GM04504 (cell line): ENCODE results near the gene GJB1.
A peak's percentile ranks its signal among the peaks of the same experiment; 100 is the strongest.
"Not testable (repeated sequence)": the region's sequence is repeated elsewhere in the genome, so short reads cannot be mapped to it uniquely, and the experiment has no call there.

ENCODE experiments used
- DNase-seq: peaks from one replicate; pipeline ENCODE4 v3.0.0-alpha.2; 2012; ENCODE audit warnings: low read depth

The GJB1 gene

DNA sequence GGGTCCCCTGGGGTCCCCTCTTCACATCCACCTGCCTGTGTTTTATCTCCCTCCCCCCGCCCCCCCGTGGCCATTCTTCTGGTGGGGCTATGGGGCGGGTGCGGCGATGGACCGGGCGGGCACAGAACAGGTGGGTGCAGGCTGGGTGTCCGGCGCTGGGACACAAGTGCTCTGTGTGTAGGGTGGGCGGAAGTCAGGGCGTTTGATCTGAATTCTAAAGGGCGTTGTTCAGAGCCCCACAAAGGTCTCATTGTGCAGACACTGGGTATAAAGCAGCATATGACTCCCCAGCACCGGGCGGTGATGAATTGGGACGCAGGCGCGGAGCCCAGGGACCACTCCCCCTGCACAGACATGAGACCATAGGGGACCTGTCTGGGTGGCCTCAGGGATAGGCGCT is at the start of gene GJB1:
Gene GJB1 (plus strand): TSS at position 296 of the 400 bp plus-strand sequence. CDS start 484 bp downstream, outside the sequence.
- no peak for DNase-seq

DNA sequence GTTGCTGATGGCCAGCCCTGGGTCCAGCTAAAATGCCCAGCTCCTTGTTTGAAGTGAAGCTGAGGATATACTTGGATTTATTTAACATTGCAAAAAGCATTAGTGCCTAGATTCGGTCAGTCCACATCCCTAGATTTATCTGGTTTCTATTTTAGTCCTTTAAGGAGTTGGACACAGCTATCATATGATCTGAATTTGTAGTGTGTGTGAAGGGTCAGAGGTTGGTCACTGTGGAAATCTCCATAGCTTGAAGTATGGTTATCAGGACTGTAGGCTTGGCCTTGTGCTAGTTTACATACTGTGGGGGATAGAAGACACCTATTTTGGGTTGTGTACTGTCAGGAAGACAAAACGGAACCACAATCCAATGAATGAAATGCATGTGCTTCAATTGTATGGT is 49.6 kb upstream of the GJB1 start:
- DNase-seq, result no peak

DNA sequence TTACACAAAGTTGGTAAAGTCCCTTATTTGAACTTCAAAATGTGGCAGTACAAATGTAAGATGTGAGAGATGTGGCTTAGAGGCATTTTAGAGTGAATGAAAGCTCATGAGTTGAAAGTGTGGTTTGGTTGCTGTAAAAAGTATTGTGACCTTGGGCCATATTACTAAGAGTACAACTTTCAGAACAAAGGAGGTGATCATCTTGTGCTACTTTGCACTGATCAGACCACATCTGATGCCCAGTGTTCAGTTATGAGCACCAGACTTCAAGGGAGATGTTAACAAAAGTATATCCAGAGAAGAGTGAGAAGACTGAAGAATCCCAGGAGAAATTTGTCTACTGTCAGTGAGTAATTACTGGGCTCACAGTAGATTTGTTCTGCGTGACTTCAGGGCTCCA is 48.2 kb upstream of the GJB1 start:
- DNase-seq, result no peak

DNA sequence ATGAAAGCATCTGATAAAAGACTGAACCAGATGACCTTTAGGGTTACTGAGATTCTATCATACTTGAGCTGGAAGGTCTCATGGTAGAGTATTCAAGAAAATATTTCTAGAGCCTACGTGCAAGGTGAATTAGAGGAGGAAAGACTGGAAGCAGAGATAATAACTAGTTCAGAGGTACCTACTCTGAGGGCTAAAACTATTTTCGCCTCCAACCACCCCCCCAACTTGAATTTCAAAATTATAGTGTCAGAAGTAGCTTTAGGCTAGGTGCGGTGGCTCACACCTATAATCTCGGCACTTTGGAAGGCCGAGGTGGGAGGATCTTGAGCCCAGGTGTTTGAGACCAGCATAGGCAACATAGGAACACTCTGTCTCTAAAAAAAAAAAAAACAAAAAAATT is 47.5 kb upstream of the GJB1 start:
- DNase-seq, result no peak

DNA sequence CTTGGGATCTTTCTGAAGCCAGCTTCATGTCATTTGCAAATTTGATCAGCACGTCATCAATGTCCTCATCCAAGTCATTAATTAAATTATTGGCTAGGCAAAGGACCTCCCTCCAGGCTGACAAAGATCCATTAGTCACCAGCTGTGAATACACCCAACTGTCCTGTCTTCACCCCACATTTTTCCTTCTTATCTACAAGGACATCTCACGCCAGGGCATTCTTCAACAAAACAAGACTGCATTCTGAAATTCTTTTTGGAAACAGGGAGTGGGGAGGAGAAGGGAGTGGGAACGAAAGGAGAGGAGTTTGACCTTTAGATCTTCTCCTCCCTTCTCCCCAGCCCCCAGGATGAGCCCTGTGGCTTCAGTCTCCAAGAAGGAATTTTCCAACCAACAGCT is 45.7 kb upstream of the GJB1 start:
- DNase-seq, result no peak

DNA sequence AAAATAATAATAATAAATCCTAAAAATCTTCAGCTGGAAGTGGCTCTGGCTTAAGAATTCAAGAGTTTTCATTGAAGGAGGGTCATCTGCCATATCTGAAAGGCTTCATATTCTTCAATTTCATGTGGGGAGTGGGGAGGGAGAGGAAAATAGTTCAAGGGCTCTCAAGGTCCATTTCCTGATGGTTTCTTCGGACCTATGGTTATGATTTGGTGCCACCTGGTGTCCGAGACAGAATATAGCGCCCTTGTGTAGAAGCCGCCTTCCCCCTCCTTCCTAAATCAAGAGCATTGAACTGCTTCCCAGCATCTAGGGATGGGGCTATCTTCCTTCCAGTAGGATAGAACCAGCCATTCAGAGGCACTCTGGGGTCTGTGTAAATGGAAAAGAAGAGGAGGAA is 44.1 kb upstream of the GJB1 start:
- peak; percentile 27 for DNase-seq

DNA sequence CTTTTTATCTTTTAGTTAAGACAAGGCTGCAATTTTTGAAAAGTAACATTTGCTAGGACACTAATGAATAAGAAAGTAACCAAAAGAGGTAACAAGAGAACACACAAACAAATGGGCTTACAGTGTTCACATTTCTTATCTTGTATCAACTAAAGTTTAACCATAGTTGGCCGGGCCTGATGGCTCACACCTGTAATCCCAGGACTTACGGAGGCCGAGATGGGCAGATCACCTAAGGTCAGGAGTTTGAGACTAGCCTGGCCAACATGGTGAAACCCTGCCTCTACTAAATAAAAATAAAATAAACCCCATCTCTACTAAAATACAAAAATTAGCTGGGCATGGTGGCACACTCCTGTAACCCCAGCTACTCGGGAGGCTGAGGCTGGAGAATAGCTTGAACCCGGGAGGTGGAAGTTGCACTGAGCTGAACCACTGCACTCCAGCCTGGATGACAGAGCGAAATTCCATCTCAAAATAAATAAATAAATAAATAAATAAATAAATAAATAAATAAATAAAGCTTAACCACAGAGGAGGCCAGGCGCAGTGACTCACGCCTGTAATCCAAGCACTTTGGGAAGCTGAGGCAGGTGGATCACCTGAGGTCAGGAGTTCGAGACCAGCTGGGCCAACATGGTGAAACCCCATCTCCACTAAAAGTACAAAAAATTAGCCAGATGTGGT is 42.3 kb upstream of the GJB1 start:
- DNase-seq, result not testable (repeated sequence)

DNA sequence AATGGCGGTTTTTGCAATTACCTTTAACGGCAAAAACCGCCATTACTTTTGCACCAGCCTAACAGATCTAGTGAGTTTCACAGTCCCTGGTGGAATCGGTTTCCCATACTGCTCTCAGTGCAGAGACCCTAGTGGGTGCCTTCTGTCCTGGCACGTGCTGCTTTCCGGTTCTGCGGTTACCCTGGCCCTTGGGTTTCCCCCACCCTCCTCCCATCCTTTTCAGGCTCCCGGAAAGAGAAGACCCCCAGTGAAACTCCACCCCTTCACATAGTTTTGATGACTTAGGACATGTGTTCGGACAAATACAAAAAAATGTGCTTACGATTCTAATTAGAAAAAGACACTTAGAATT is 41.5 kb upstream of the GJB1 start:
- no peak for DNase-seq

DNA sequence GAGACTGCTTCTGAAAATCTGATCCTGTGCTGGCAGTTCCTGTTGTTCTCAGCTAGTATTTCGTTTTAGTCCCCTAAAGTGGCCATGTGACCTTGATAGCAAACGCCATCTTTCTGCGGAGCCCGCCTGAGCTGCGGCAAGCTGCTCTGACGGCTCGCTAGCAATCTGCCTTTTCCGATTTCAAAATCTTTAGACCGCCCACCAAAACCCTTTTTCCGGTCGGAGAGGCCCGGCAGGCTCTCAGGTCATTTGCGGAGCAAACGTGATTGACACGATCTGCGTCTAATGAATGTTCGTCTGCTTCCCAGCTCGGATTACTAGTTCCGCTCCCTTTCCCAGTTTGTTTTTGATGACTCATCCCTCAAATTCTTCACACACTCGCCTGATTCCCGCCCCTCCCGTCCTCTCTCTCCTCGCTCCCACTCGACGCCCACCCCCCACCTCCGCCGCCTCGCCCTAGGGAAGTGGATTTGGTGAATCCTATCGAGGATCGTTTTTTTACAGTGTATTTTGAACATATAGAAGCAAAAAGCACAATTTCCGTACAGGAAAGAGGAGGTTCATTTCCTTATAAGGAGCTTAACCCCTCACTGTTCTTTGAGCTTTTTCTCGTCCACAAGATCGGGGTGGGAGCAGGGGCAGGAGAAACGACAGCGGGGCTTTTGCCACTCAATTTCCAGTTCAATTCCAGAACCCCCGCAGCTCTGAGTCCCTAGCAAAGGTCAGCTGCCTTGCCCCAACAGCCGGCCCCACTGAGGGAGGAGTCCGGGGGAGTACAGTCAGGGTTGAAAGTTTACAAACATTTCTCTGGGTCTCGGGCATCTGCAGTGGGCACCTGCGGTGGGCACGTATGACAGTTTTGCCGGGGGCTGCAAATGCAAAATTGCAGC is 40.9 kb upstream of the GJB1 start:
- peak; percentile 90 for DNase-seq

DNA sequence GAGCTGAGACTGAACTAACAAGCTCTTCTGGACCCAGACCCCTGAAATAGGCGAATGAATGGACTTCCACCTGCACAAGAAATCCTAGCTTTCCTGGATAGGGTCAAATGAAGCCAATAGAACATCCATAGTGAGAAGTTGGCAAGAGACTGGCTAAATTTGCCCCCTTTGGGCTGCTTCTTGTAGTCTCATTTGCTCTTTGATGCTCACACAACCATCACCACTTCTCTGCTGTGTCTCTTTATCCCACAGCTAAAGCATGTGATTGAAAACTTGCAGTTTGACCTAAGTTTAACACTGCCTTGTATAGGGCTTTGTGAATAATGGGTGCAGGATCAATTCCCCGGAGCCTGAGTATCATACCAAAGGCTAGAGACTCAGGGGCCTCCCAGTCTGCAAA is 40.2 kb upstream of the GJB1 start:
- no peak for DNase-seq

DNA sequence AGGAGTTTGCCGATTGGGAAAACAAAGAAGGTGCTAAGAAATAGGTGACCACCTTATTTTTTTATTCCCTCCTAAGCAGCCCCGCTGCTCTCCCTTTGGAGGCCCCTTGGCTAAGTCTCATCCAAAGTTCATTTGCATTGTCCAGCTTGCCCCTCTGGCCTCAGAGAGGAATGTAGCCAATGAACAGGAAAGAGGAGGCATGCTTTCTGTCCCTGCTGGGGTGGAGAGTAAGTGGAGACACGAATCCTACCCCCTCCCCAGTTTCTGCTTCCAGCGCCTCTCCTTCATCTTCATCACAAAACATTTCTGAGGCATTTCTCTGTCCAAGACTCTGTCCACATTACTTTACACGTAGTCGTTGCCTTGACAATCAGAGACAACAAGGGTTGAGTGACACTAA is 39.7 kb upstream of the GJB1 start:
- no peak for DNase-seq

DNA sequence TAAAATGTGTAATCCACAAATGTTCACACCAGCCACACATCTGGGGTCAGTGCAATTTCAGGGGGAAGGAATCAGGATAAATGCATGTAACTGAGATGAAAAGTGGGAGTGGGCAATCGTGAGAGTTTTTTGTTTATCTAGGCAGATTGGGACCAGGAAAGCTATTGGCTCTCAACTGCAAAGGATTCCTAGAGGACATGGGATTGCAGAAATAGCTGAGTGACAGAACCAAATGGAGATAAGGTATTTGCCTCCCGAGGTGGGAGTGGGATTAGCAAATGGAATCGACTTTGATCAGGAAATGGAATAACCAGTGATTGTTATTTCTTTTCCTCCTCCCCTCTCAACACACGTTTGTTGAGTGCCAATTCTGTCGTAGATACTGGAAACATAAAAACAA is 38.9 kb upstream of the GJB1 start:
- DNase-seq, result no peak

DNA sequence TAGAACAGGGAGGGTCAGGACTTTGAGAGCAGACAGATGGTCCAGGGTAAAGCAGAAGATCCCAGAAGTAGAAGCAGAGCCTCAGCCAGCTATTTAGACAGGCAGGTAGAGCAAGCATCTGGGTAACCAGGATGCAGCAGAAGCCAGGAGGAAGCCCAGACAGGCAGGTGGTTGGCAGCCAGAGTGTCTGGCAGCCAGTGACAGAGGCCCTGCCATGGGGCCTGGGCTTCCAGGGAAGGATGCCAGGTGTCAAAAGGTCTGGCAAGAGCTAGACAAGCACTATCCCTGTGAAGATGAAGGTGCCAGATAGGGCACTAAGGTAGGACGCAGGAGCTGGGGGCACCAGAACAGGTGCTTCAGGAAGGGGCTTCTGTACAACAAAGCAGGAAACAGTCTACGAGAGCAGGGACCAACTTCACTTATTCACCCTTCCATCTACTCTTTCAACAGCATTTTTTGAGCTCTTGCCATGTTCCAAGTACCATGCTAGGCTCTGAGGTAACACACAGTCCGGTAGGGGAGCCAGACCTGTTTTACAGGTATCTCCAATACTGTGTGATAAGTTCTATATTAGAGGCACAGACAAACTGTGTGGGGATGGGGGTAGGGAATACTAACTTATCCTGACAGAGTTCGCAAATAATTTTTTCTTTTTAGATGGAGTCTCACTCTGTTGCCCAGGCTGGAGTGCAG is 38.1 kb upstream of the GJB1 start:
- no peak for DNase-seq

DNA sequence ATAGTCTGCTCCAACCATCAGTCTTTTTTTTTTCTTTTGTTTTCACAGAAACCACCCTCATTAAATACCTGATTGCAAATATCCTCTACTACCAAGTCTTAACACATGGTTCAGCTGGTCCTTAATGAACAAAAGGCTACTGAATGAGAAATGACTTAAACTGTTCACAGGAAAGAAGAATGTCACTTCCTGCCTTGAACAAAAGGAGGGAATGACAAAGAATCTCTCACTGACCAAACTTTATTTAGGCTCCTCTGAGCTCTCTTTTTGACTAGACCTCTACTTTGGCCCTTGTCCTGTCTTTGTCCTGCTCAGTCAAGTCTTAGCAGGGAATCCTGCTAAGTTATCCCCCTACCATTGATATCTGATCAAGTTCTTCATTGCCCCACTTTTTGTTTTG is 31.8 kb upstream of the GJB1 start:
- no peak for DNase-seq

DNA sequence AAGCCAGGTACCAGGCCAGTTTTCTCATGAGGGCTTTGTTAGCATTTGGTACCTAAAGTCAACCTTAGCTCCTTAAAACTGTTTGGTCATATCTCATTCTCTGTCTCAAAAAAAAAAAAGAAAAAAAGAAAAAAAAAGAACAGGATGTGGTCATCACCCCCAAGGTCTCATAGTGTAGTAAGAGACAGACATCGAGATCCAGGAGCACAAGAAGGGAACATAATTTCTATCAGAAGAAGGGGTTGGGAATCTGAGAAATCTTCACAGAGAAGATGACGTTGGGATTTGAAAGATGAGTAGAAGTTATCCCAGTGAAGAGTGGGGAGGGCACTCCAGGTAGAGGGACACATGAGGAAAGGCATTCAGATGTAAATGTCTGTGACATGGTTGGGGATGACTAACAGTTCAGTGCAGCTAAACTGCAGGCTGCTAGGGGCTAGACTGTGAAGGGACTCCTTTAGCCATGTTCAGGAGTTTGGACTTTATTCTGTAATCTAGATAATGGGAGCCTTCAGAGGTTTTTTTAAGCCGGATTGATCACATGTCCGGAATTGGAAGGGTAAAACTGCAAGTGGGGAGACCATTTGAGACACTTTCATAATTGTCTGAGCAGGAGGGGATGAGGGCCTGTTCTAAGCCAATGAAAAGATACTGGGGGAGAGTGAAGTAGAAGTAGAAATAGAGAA is 26.9 kb upstream of the GJB1 start:
- DNase-seq, result no peak

DNA sequence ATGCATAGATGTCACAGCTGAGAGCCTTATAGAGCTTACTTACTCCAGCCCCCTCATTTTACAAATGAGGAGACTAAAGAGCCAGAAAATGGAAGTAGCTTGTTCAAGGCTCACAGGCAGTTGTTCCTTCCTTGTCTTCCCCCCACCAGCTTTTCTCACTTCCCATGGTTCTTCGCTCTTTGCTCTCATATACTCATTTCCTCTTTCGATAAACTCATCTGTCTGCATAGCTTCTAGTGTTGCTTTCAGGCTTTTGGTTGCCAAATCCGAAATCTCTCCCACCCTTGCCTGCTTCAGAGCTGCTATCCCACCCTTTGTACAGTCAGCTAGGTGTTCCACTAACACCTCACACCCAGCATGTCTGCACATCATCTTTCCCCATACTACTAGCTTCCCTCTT is 25.0 kb upstream of the GJB1 start:
- no peak for DNase-seq

DNA sequence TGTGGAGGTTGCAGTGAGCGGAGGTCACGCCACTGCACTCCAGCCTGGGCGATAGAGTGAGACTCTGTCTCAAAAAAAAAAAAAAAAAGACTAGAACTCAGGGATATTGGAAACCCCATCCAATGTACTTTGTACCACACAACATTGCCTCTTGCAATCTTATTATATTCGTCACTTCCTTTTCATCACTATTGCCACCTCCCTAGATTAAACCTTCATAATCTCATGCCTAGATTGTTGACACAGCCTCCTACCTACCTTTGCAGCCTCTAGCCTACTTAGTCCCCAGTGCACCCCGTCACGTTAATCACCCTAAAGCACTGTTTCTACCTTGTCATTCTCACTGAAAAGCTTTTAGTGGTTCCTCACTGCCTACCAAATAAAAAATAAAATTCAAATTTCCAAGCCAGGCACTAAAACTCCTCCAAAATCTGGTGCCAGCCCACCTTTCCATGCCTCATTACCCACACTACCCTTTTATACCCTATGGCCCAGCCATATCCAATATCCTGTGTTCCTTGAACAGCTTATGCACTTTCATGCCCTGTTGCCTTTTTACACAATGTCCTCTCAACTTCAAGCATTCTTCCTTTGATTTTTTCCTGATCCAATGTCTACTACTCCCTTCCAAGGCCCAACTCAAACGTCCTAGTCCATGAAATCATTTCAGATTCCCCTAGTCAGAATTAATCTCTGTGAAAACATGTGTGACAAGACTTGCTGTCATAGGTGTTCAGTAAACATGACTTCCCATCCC is 23.6 kb upstream of the GJB1 start:
- no peak for DNase-seq

DNA sequence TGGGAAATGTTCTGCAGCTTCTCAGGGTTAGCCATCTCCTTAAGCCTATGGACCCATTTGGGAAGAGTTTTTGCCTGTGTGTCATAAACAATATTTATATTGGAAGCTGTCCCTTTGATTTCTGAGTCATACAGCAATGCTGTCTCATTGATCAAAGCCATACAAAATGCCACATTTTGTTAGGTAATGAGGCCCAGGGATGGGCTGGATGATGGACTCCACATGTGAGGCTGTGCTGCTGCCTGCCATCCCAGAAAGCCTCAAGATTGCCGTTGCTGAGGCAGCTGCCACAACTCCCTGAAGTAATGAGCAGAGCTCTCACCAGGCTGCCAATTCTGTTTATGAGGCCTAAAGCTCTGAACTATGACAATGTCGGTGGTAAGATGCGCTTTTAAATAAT is 12.2 kb upstream of the GJB1 start:
- DNase-seq, result peak; percentile 48

DNA sequence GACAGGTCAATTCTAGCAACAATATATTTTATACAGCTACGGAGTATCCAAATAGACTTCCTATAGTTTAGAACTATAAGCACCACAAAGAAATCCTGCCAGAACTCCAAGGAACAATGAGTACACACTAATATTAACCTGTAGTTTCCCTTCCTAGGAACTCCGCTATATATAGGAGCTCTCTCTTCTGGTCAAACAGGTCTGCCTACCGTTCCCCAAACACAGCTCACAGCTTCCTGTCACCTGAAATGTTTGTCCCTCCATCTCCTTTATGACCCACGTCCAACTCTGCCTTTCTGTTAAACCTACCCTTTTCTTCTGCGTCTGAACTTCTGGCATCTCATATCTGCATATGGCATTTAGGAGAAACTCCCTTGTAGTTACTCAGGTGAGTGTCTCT is 10.5 kb upstream of the GJB1 start:
- DNase-seq, result no peak

DNA sequence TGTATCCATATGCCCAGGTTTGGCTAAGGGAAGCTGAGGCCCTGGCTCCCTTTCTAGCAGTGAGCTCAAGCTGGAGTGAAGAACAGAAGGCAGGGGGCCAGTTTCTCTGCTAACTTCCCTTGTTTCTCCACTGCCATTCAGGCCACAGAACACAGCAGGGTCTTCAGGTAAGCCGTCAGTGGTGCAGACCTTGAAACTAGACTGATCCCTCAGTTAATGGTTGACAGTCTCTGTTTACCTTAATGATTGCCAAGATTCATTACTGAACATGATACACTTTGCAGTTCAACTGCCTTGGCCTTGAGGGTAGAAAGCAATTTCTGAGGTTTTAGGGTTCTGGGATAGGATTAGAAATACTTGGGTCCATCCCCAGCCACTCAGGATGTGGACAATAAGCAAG is 8.9 kb upstream of the GJB1 start:
- DNase-seq, result no peak

DNA sequence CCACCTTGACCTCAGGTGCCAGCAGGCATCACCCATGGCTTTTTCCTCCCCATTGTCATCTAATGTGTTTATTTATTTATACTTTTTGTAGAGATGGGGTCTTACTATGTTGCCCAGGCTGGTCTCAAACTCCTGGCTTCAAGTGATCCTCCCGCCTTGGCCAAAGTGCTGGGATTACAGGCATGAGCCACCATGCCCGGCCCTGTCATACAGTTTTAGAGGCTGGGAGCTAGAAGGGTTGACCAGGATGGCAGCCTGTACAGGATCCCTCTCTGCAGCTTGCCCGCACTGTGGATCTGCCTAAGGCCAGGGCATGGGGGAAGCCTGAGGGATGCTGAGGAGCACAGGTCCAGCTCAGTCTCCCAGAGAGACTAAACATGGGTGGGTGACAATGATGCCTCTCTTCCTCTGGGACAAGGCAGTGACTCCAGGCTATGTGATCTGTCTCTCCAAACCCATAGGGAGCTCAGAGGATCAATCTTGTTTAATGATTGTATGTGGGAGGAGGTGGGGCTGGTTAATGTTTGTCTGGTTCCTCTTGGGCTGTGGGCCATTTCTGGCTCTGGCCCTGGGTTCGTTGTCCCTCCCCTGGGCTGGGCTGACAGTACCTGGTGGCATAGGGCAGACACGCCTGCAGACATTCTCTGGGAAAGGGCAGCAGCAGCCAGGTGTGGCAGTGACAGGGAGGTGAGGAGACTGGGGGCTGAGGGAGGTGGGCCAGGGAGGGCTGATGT is 8.3 kb upstream of the GJB1 start:
- no peak for DNase-seq
